Prostate gland (tissue), 2 donors: ENCODE results near the gene MAP1LC3A.

Experiments used
- CTCF ChIP-seq, 4 experiments: fragments of 200-600 bp in 2 of 4; fragments of 450-650 bp in 2 of 4; sonication (generic) in 2 of 4; IDR thresholded peaks; 1 replicate in 3 of 4; 2 replicates in 1 of 4; pipeline ENCODE4 v1.5.1; 2016 to 2019; ENCODE audit warnings: antibody characterized with exemption in 4 of 4, mild to moderate bottlenecking in 2 of 4, moderate library complexity in 2 of 4
- POLR2A ChIP-seq: fragments of 450-650 bp; IDR thresholded peaks from one replicate; pipeline ENCODE4 v1.6.1; 2016; ENCODE audit warnings: antibody characterized with exemption, mild to moderate bottlenecking
- POLR2AphosphoS5 ChIP-seq: sonication (generic); formaldehyde crosslinking; IDR thresholded peaks from one replicate; pipeline ENCODE4 v1.6.1; 2017; ENCODE audit warnings: antibody characterized with exemption

GRCh38 chr20:34575271-34575670, 16.8 kb downstream of the MAP1LC3A start:
- TF ChIP-seq POLR2AphosphoS5 (no peak), POLR2A (no peak), CTCF (IDR thresholded peaks at IDR 0.05) (no peak)
